Endothelial cell (in vitro differentiated cells): ENCODE measurements around the gene CGGBP1. TPM values are rescaled to one million over a fixed set of nuclear protein-coding genes. Genes with fewer than 3 reads are reported as not detected.

Experiments used
- DNase-seq: peaks from one replicate; pipeline ENCODE4 v3.0.0; 2021; ENCODE audit warnings: low spot score
- H3K27ac Mint-ChIP-seq: one replicate; pipeline ENCODE4 v1.8.0; 2021; ENCODE audit warnings: mixed read lengths, inconsistent platforms; ENCODE audit not compliant: unreplicated experiment
- H3K27me3 Mint-ChIP-seq: one replicate; pipeline ENCODE4 v1.8.0; 2021; ENCODE audit warnings: mild to moderate bottlenecking, moderate library complexity, mixed read lengths, inconsistent platforms; ENCODE audit not compliant: unreplicated experiment
- H3K36me3 Mint-ChIP-seq: one replicate; pipeline ENCODE4 v1.8.0; 2021; ENCODE audit warnings: mild to moderate bottlenecking, low read depth, mixed read lengths, inconsistent platforms; ENCODE audit not compliant: unreplicated experiment
- H3K4me1 Mint-ChIP-seq: one replicate; pipeline ENCODE4 v1.8.0; 2021; ENCODE audit warnings: mild to moderate bottlenecking, mixed read lengths, inconsistent platforms; ENCODE audit not compliant: unreplicated experiment
- H3K4me3 Mint-ChIP-seq: one replicate; pipeline ENCODE4 v1.8.0; 2021; ENCODE audit warnings: mild to moderate bottlenecking, mixed read lengths, inconsistent platforms; ENCODE audit not compliant: unreplicated experiment
- H3K9me3 Mint-ChIP-seq: one replicate; pipeline ENCODE4 v1.8.0; 2021; ENCODE audit warnings: mixed read lengths, inconsistent platforms; ENCODE audit not compliant: unreplicated experiment
- CTCF ChIP-seq: fragments of 200-600 bp; sonication (generic); IDR thresholded peaks from one replicate; pipeline ENCODE4 v1.5.0; 2021; ENCODE audit warnings: antibody characterized with exemption; ENCODE audit not compliant: unreplicated experiment
- total RNA-seq: library from RNA; stranded (reverse); fragmentation: NEBNext Ultra II Directional; extraction: Animal tissue kit (Norgen Biotek cat#: 25700); gene quantifications from one replicate; pipeline ENCODE4 v1.2.1, GENCODE V29; 2021; ENCODE audit not compliant: unreplicated experiment

The CGGBP1 gene
- total RNA-seq, 1 donor from 2014 or later, result 73.8 TPM

GRCh38 chr3:88092270-88092669 is 33.5 kb upstream of the CGGBP1 start:
- H3K9me3 Mint-ChIP-seq, result no peaks in the 10 kb centered on the region

GRCh38 chr3:88090681-88091080 is 31.9 kb upstream of the CGGBP1 start:
- TF ChIP-seq CTCF, result no peak
- peaks cover 9% of the 10 kb centered on the region for H3K36me3 Mint-ChIP-seq

More at GRCh38 chr3:88092270-88092669, 33.5 kb upstream of the CGGBP1 start:
- no peaks in the 10 kb centered on the region for H3K27me3 Mint-ChIP-seq
- DNase-seq, result no peak
- no peak overlapping the region for H3K27ac Mint-ChIP-seq
- H3K36me3 Mint-ChIP-seq, result peaks cover 14% of the 10 kb centered on the region
- H3K4me1 Mint-ChIP-seq, result no peaks in the 10 kb centered on the region
- no peak overlapping the region for H3K4me3 Mint-ChIP-seq
- TF ChIP-seq CTCF, result no peak

GRCh38 chr3:88084097-88084501 is 25.3 kb upstream of the CGGBP1 start:
- Mint-ChIP-seq H3K4me3 (no peak overlapping the region), H3K27ac (no peak overlapping the region), H3K9me3 (no peaks in the 10 kb centered on the region), H3K36me3 (peaks cover 7% of the 10 kb centered on the region), H3K4me1 (peaks cover 6% of the 10 kb centered on the region), H3K27me3 (no peaks in the 10 kb centered on the region)
- no peak for TF ChIP-seq CTCF
- no peak for DNase-seq

More at GRCh38 chr3:88090681-88091080, 31.9 kb upstream of the CGGBP1 start:
- DNase-seq, result no peak
- no peaks in the 10 kb centered on the region for H3K9me3 Mint-ChIP-seq
- H3K27me3 Mint-ChIP-seq, result no peaks in the 10 kb centered on the region
- no peaks in the 10 kb centered on the region for H3K4me1 Mint-ChIP-seq
- H3K4me3 Mint-ChIP-seq, result no peak overlapping the region
- no peak overlapping the region for H3K27ac Mint-ChIP-seq

- no peak for TF ChIP-seq CTCF
- no peak for DNase-seq
- peaks cover 6% of the 10 kb centered on the region for H3K4me1 Mint-ChIP-seq
- no peak overlapping the region for H3K27ac Mint-ChIP-seq
- no peaks in the 10 kb centered on the region for H3K9me3 Mint-ChIP-seq
- no peak overlapping the region for H3K4me3 Mint-ChIP-seq
- H3K36me3 Mint-ChIP-seq, result peaks cover 4% of the 10 kb centered on the region
- H3K27me3 Mint-ChIP-seq, result no peaks in the 10 kb centered on the region
These were observed 24.0 kb upstream of the CGGBP1 start for GRCh38 chr3:88082854-88083253.

GRCh38 chr3:88078932-88079331 is 20.1 kb upstream of the CGGBP1 start:
- no peak for TF ChIP-seq CTCF
- peaks cover 15% of the 10 kb centered on the region for H3K4me1 Mint-ChIP-seq
- H3K27ac Mint-ChIP-seq, result no peak overlapping the region
- peaks cover 4% of the 10 kb centered on the region for H3K36me3 Mint-ChIP-seq
- no peaks in the 10 kb centered on the region for H3K27me3 Mint-ChIP-seq
- H3K4me3 Mint-ChIP-seq, result no peak overlapping the region
- no peak for DNase-seq
- no peaks in the 10 kb centered on the region for H3K9me3 Mint-ChIP-seq
